IMR-90 (cell line): ENCODE data around the gene MGST2. TPM values are rescaled to one million over a fixed set of nuclear protein-coding genes. Genes with fewer than 3 reads are reported as not detected.

ENCODE experiments used
- ATAC-seq: fragments of 200-7000 bp; cut with Tn5 transposase; 2 replicates; pipeline ENCODE4 v1.9.1; 2020; ENCODE audit warnings: low read depth, mild to moderate bottlenecking, moderate library complexity
- BruUV-seq: library from RNA; stranded (reverse); fragments of 400-500 nt; replicated peaks from 2 replicates; lab custom pipeline; 2021; lab: Mats Ljungman, UMichigan
- CTCF ChIA-PET: fragments of 300-600 bp; formaldehyde crosslinking; extraction: SDS; loops from one replicate; lab custom pipeline; 2021; ENCODE audit warnings: antibody characterized with exemption; lab: Yijun Ruan, JAX
- POLR2A ChIA-PET: fragments of 300-600 bp; sonication (Branson Sonifier 250); formaldehyde crosslinking; loops from one replicate; lab custom pipeline; 2022; ENCODE audit warnings: antibody characterized with exemption; ENCODE audit not compliant: unreplicated experiment; lab: Charles Lee
- DNase-seq: peaks from one replicate; pipeline ENCODE4 v3.0.0; 2013
- H2AFZ ChIP-seq: replicated peaks from 2 replicates; pipeline ENCODE3; 2013; ENCODE audit warnings: low read length, mild to moderate bottlenecking; ENCODE audit not compliant: poor library complexity
- H2AK5ac ChIP-seq: 2 replicates; pipeline ENCODE4 v1.6.1; 2013; ENCODE audit warnings: low read depth, low read length, inconsistent platforms
- H2AK9ac ChIP-seq: replicated peaks from 2 replicates; pipeline ENCODE3; 2013; ENCODE audit warnings: mild to moderate bottlenecking, low read depth, low read length, moderate library complexity; ENCODE audit not compliant: poor library complexity
- H2BK120ac ChIP-seq: 2 replicates; pipeline ENCODE4 v1.6.1; 2013; ENCODE audit warnings: low read depth, low read length, inconsistent platforms
- H2BK15ac ChIP-seq: 3 replicates; pipeline ENCODE4 v1.6.1; 2013; ENCODE audit warnings: low read depth, low read length, inconsistent platforms
- H2BK20ac ChIP-seq: 2 replicates; pipeline ENCODE4 v1.6.1; 2013; ENCODE audit warnings: low read depth, mild to moderate bottlenecking, inconsistent platforms, low read length, moderate library complexity
- H2BK5ac ChIP-seq: 2 replicates; pipeline ENCODE4 v1.6.1; 2013; ENCODE audit warnings: mild to moderate bottlenecking, low read depth, low read length, inconsistent platforms; ENCODE audit not compliant: poor library complexity, severe bottlenecking
- H3K14ac ChIP-seq: replicated peaks from 2 replicates; pipeline ENCODE4 v1.6.1; 2013; ENCODE audit warnings: low read depth, low read length, inconsistent platforms
- H3K18ac ChIP-seq: 2 replicates; pipeline ENCODE4 v1.6.1; 2013; ENCODE audit warnings: low read depth, low read length, control low read depth
- H3K23ac ChIP-seq: 2 replicates; pipeline ENCODE4 v1.6.1; 2013; ENCODE audit warnings: low read depth, low read length, inconsistent platforms
- H3K27ac ChIP-seq: 2 replicates; pipeline ENCODE4 v1.5.1; 2013; ENCODE audit warnings: mild to moderate bottlenecking, control low read depth, low read length; ENCODE audit not compliant: insufficient read depth
- H3K27me3 ChIP-seq: 2 replicates; pipeline ENCODE4 v1.6.1; 2013; ENCODE audit warnings: low read length; ENCODE audit not compliant: control insufficient read depth, insufficient read depth
- H3K36me3 ChIP-seq: 2 replicates; pipeline ENCODE4 v1.6.1; 2013; ENCODE audit warnings: low read length, mixed read lengths; ENCODE audit not compliant: control insufficient read depth, insufficient read depth
- H3K4ac ChIP-seq: 2 replicates; pipeline ENCODE4 v1.6.1; 2013; ENCODE audit warnings: low read depth, low read length, inconsistent platforms
- H3K4me1 ChIP-seq: 2 replicates; pipeline ENCODE4 v1.6.1; 2013; ENCODE audit warnings: low read length, mixed read lengths; ENCODE audit not compliant: control insufficient read depth, insufficient read depth
- H3K4me2 ChIP-seq: 2 replicates; pipeline ENCODE4 v1.6.1; 2013; ENCODE audit warnings: low read depth, mild to moderate bottlenecking, control low read depth, low read length, moderate library complexity
- H3K4me3 ChIP-seq: 2 replicates; pipeline ENCODE4 v1.5.1; 2013; ENCODE audit warnings: low read depth, mild to moderate bottlenecking, control low read depth, low read length, moderate library complexity; ENCODE audit not compliant: insufficient read depth
- H3K56ac ChIP-seq: 2 replicates; pipeline ENCODE4 v1.6.1; 2013; ENCODE audit warnings: low read length, inconsistent platforms; ENCODE audit not compliant: insufficient read depth; ENCODE audit errors: extremely low read depth
- H3K79me1 ChIP-seq, 2 experiments: 2 replicates each; pipeline ENCODE4 v1.6.1; 2013; ENCODE audit warnings: low read length in 2 of 2, inconsistent platforms in 1 of 2, low read depth in 1 of 2
- H3K9ac ChIP-seq: 2 replicates; pipeline ENCODE4 v1.6.1; 2013; ENCODE audit warnings: low read depth, low read length, control low read depth
- H3K9me1 ChIP-seq: 2 replicates; pipeline ENCODE4 v1.6.1; 2013; ENCODE audit warnings: low read length, inconsistent platforms; ENCODE audit not compliant: insufficient read depth
- H3K9me3 ChIP-seq: 2 replicates; pipeline ENCODE4 v1.6.1; 2013; ENCODE audit warnings: low read length; ENCODE audit not compliant: control insufficient read depth, insufficient read depth
- H4K20me1 ChIP-seq: 2 replicates; pipeline ENCODE4 v1.6.1; 2013; ENCODE audit warnings: low read length, inconsistent platforms; ENCODE audit not compliant: insufficient read depth
- H4K5ac ChIP-seq: 2 replicates; pipeline ENCODE4 v1.6.1; 2013; ENCODE audit warnings: mild to moderate bottlenecking, low read depth, low read length, control low read depth
- H4K8ac ChIP-seq, 2 experiments: 2 replicates each; pipeline ENCODE4 v1.6.1; 2013; ENCODE audit warnings: low read depth in 2 of 2, low read length in 2 of 2, control low read depth in 1 of 2, inconsistent platforms in 1 of 2
- H4K91ac ChIP-seq: 2 replicates; pipeline ENCODE4 v1.6.1; 2013; ENCODE audit warnings: low read depth, low read length, inconsistent platforms; ENCODE audit not compliant: insufficient read depth
- BHLHE40 ChIP-seq: fragments of 150-350 bp; IDR thresholded peaks from 2 replicates; pipeline ENCODE4 v1.6.1; 2016; ENCODE audit warnings: mild to moderate bottlenecking, low read depth, low read length
- CEBPB ChIP-seq: IDR thresholded peaks from 2 replicates; pipeline ENCODE4 v1.6.1; 2012; ENCODE audit warnings: low read depth, low read length, improper control_type of control experiment
- CHD1 ChIP-seq: IDR thresholded peaks from 2 replicates; pipeline ENCODE4 v1.6.1; 2012; ENCODE audit warnings: low read depth, low read length, improper control_type of control experiment
- CTCF ChIP-seq: conservative IDR thresholded peaks from 2 replicates; pipeline ENCODE4 v1.5.1; 2012; ENCODE audit warnings: mild to moderate bottlenecking, low read depth, low read length, improper control_type of control experiment
- ELK1 ChIP-seq: fragments of 150-350 bp; IDR thresholded peaks from 2 replicates; pipeline ENCODE4 v1.6.1; 2016; ENCODE audit warnings: low read depth, mild to moderate bottlenecking, low read length, moderate library complexity, borderline replicate concordance
- FOS ChIP-seq: fragments of 150-350 bp; IDR thresholded peaks from 2 replicates; pipeline ENCODE4 v1.6.1; 2016; ENCODE audit warnings: low read depth, low read length
- MAFK ChIP-seq: IDR thresholded peaks from 2 replicates; pipeline ENCODE4 v1.6.1; 2012; ENCODE audit warnings: low read depth, low read length, improper control_type of control experiment
- MAZ ChIP-seq: IDR thresholded peaks from 2 replicates; pipeline ENCODE4 v1.6.1; 2012; ENCODE audit warnings: low read depth, mild to moderate bottlenecking, low read length, improper control_type of control experiment, moderate library complexity, borderline replicate concordance
- MXI1 ChIP-seq: IDR thresholded peaks from 2 replicates; pipeline ENCODE4 v1.6.1; 2012; ENCODE audit warnings: low read depth, mild to moderate bottlenecking, low read length, moderate library complexity, borderline replicate concordance
- NFE2L2 ChIP-seq: fragments of 150-350 bp; IDR thresholded peaks from 2 replicates; pipeline ENCODE4 v1.6.1; 2016; ENCODE audit warnings: low read depth, mild to moderate bottlenecking, low read length
- POLR2A ChIP-seq: IDR thresholded peaks from 2 replicates; pipeline ENCODE4 v1.6.1; 2012; ENCODE audit warnings: mild to moderate bottlenecking, low read depth, low read length
- RAD21 ChIP-seq: IDR thresholded peaks from 2 replicates; pipeline ENCODE4 v1.6.1; 2012; ENCODE audit warnings: low read length, improper control_type of control experiment
- RCOR1 ChIP-seq: IDR thresholded peaks from 2 replicates; pipeline ENCODE4 v1.6.1; 2012; ENCODE audit warnings: mild to moderate bottlenecking, low read length, improper control_type of control experiment; ENCODE audit not compliant: insufficient replicate concordance
- RFX5 ChIP-seq: IDR thresholded peaks from 2 replicates; pipeline ENCODE4 v1.8.0; 2012; ENCODE audit warnings: low read depth, mild to moderate bottlenecking, low read length, moderate library complexity
- SMC3 ChIP-seq: fragments of 150-350 bp; IDR thresholded peaks from 2 replicates; pipeline ENCODE4 v1.6.1; 2016; ENCODE audit warnings: low read depth, mild to moderate bottlenecking, antibody characterized with exemption, low read length, moderate library complexity
- USF2 ChIP-seq: fragments of 150-350 bp; IDR thresholded peaks from 2 replicates; pipeline ENCODE4 v1.6.1; 2017; ENCODE audit warnings: mild to moderate bottlenecking, antibody characterized with exemption, low read length, low read depth
- WGBS, 2 experiments: methylation state at CpG; one replicate each; pipeline versions ENCODE4 v1.1.5 to v1.1.7; 2013; ENCODE audit warnings: missing lambda C conversion rate in 2 of 2; ENCODE audit not compliant: insufficient read length in 1 of 2; ENCODE audit errors: extremely low coverage in 2 of 2; 5-methylcytosine and 5-hydroxymethylcytosine counted together
- dilution Hi-C: fragments of 300-500 bp; cut with HindIII; formaldehyde crosslinking; loops from one replicate; pipeline ENCODE4 v1.14.3; 2018; ENCODE audit warnings: low sequenced_read_pairs; ENCODE audit not compliant: unreplicated experiment
- in situ Hi-C: fragments of 300-500 bp; cut with MboI; formaldehyde crosslinking; loops from 3 replicates; pipeline ENCODE4 v1.14.3; 2019; ENCODE audit warnings: low sequenced_read_pairs, inconsistent platforms, mixed read lengths
- intact Hi-C: fragments of 100-400 bp; cut with micrococcal nuclease; formaldehyde crosslinking; loops from 2 replicates; pipeline ENCODE4 v1.10.0; 2022
- polyA plus RNA-seq, 3 experiments: library from polyadenylated mRNA; depleted of rRNA; stranded (reverse); fragments of >200 nt; gene quantifications; 2 replicates each; pipeline ENCODE4 v1.2.3, GENCODE V29; 2012; ENCODE audit warnings: low replicate concordance in 1 of 3
- total RNA-seq: library from RNA; depleted of rRNA; stranded (reverse); fragments of >200 nt; gene quantifications from 2 replicates; pipeline ENCODE4 v1.2.3, GENCODE V29; 2012

Gene MGST2
- total and polyA plus RNA-seq, 2 of the 4 experiments (the other 2 are of a cell fraction), result 4.8 to 10.5 TPM

GRCh38 chr4:139736661-139737060 lies 71.0 kb downstream of the MGST2 start:
- H2BK5ac ChIP-seq, result no peak overlapping the region
- no peaks in the 10 kb centered on the region for H3K79me1 ChIP-seq
- H2BK120ac ChIP-seq, result no peak overlapping the region
- no peak overlapping the region for H3K4me3 ChIP-seq
- no peaks in the 10 kb centered on the region for H3K27me3 ChIP-seq
- ChIA-PET CTCF (interaction anchor here (1.2 kb wide), 1 partner anchor 517 kb away, joined by 4 read pairs; no protein-coding TSS in a partner anchor), POLR2A (no interaction called here)
- no peaks in the 10 kb centered on the region for H3K36me3 ChIP-seq
- H4K5ac ChIP-seq, result no peak overlapping the region
- peaks cover 13% of the 10 kb centered on the region for H3K4me1 ChIP-seq
- H3K18ac ChIP-seq, result no peak overlapping the region
- H2AK5ac ChIP-seq, result no peak overlapping the region
- no peak overlapping the region for H3K4me2 ChIP-seq
- H2BK20ac ChIP-seq, result no peak overlapping the region
- no peaks in the 10 kb centered on the region; the same call in 1 of the 2 replicates for H4K20me1 ChIP-seq
- H4K8ac ChIP-seq, result no peak overlapping the region
- 100% methylated on average over 1 of the region's 2 CpGs; no CpG with 5 or more reads in 1 of the 2 experiments for WGBS, 2 experiments
- no peak overlapping the region for H2BK15ac ChIP-seq
- no peak overlapping the region for H3K27ac ChIP-seq
- in situ Hi-C loops (loop anchor here (10.0 kb wide), 2 partner anchors 418 to 518 kb away; partner anchors contain the start of gene MAML3), dilution Hi-C loops (no loop called here), intact Hi-C loops (loop anchor here (5.0 to 10.0 kb wide), 4 partner anchors 276 to 1108 kb away; no protein-coding TSS in a partner anchor)
- no peaks in the 10 kb centered on the region; the same call in 1 of the 2 replicates for H3K9me1 ChIP-seq
- H3K4ac ChIP-seq, result no peak overlapping the region
- no peak overlapping the region for H2AK9ac ChIP-seq
- H4K91ac ChIP-seq, result no peak overlapping the region
- no peak overlapping the region for H2AFZ ChIP-seq
- ATAC-seq, result no peak
- H3K14ac ChIP-seq, result no peak overlapping the region
- H3K9ac ChIP-seq, result no peak overlapping the region
- BruUV-seq, result no TSS peak
- no peaks in the 10 kb centered on the region for H3K9me3 ChIP-seq
- H3K56ac ChIP-seq, result no peak overlapping the region
- no peak for DNase-seq
- H3K23ac ChIP-seq, result no peak overlapping the region
- TF ChIP-seq MXI1, result no peak
- TF ChIP-seq USF2, result no peak
- no peak for TF ChIP-seq RAD21
- TF ChIP-seq POLR2A, result no peak
- no peak for TF ChIP-seq FOS
- no peak for TF ChIP-seq CHD1
- TF ChIP-seq CEBPB, result no peak
- no peak for TF ChIP-seq SMC3
- no peak for TF ChIP-seq MAZ
- TF ChIP-seq NFE2L2, result no peak
- no peak for TF ChIP-seq MAFK
- no peak for TF ChIP-seq RFX5
- TF ChIP-seq RCOR1, result no peak
- TF ChIP-seq ELK1, result no peak
- no peak for TF ChIP-seq BHLHE40
- no peak for TF ChIP-seq CTCF
